HG02852 (cell line): Measurements from ENCODE around the gene TTPAL.
"Not testable (repeated sequence)": the region's sequence is repeated elsewhere in the genome, so short reads cannot be mapped to it uniquely, and the experiment has no call there.

ENCODE experiments used
- ATAC-seq: cut with Tn5 transposase; IDR thresholded peaks from one replicate; pipeline ENCODE4 v1.9.1; 2021; ENCODE audit warnings: mild to moderate bottlenecking, moderate library complexity; ENCODE audit not compliant: unreplicated experiment

The TTPAL gene

DNA sequence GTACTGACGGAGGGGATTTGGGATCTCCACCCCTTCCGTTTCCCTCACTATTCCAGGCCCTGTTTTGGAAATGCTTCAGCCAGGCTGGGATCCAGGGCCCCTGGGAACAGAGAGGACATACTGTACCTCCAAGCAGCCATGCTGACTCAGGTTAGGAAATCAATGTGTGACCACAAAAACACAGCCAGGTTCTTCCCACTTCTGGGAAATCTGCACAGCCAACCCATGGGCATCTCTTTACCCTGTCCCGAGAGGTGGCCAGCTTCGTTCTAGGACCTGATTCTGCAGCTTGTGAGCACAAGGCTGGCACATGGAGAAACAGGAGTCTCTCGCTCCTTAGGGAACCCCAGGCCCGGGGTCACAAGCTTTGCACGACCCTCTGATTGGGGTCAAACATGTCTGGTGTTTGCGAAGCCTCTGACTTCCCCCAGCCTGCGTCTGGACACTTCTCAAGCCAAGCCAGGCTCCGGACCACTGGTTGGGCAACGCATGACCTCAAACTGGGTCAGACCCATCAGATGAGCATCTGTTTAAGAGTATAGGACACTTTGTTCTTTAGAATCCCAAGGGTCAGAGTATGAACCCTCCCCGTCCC lies 8.3 kb upstream of the TTPAL start:
- no peak for ATAC-seq

DNA sequence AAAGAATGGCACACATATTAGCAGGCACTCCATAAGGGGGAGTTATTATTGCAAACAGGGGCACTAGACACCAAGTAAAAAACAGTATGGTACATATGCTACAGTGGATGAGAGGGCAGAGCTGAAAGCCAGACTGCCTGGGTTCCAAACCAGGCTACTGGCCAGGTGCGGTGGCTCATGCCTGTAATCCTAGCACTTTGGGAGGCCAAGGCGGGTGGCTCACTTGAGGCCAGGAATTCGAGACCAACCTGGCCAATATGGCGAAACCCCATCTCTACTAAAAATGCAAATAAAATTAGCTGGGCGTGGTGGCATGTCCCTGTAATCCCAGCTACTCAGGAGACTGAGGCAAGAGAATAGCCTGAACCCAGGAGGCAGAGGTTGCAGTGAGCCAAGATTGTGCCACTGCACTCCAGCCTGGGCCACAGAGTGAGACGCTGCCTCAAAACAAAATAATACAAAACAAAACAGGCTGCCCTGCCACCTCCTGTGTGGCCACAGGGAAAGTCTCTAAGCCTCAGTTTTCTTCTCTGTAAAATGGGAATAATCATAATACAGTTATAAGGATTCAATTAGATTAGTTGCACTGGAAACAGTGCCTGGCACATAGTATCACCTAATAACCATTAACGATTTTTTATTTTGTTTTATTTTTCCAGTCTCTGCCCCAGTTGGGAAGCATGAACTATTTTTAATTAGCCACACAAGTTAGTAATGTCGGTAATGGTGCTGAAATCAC lies 7.5 kb upstream of the TTPAL start:
- ATAC-seq, result no peak

DNA sequence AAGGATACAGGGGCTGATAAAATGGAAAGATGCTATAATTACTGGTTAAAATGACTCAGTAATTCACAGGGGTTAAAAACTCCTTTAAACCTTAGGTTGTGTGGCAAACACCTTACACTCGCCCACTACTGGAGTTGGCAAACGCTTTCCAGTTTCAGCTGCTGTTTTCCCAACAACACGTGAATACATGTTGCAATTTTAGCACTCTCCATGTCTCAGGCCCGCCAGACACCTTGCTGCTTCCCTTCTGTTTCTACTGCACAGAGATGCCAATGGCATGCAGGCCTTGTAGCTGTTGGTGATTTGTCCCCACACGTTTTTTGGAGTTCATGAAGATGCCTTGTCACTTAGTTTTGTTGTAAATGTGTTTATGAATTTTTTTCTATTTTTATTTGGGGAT lies 5.3 kb upstream of the TTPAL start:
- no peak for ATAC-seq

DNA sequence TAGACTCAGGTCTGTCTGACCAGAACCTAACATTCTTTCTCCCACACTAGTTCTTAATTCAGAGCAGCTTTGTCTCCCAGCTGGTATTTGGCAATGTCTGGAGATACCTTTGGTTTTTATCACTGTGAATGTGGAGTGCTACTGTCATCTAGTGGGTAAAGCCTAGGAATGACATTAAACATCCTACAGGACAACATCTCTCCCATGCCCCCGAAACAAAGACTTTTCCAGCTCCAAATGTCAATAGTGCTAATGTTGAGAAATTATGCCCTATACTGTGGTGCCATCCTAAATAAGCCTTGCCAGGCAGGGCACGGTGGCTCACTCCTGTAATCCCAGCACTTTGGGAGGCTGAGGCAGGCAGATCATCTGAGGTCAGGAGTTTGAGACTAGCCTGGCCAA lies 4.2 kb upstream of the TTPAL start:
- ATAC-seq, result no peak

DNA sequence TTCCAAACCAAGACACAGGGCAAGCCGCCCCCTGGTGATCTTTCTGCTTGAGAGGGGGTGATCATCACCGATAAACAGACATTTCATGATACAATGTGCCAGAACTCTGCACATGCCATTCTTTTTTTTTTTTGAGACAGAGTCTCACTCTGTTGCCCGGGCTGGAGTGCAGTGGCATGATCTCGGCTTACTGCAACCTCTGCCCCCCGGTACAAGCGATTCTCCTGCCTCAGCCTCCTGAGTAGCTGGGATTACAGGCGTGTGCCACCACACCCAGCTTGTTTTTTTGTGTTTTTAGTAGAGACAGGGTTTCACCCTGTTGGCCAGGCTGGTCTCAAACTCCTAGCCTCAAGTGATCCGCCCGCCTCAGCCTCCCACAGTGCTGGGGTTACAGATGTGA lies 3.4 kb upstream of the TTPAL start:
- not testable (repeated sequence) for ATAC-seq

DNA sequence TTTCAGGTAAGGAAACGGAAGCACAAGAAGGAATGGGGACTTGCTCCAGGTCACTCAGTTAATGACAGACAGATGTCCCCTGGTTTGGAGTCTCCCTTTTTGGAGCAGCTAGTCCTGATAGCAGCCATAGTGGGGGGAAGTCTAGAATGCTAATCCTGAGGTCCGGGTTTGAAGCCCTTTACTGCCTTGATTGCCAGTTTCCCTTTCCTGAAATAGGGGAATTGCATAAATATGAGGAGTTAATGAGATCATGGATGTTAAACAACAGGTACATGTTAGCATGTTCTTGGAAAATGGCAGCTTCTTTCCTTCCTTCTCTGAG lies 341 bp upstream of the TTPAL start:
- no peak for ATAC-seq

DNA sequence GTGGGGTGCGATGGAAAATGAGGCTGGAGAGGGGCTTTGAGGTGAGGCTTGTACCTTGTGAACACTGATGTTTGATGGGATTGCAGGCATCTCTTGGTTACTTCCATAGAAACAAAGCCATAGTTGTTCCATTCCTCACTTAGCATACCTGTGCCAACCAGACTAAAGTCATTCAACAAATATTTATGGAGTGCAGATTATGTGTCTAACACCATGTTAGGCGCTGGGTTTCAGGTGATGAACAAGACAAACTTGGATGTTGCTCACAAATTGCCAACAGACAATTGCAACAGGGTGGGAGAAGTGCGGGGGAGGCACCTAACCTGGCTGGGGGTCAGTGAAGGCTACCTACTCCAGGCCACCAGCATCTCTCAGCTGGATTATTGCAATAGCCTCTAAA lies 1.5 kb downstream of the TTPAL start:
- no peak for ATAC-seq

DNA sequence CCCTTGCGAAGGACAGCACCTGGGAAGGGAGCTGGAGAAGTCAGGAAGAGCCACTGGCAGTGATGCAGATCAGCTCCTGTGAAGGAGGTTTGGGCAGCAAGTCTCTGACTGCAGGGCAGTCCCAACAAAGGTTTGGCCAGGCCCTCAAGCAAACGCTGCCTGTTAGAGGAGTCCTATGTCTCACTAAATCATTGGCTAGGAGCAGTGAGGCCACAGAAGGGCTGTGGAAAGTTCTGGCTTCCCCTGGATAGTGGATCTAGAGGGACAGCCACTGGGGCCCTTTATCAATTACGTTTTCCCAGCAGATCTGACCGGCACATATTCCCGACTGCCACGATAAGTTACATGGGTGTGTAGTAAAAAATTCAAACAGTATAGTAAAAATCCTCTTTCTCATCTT lies 2.5 kb downstream of the TTPAL start:
- ATAC-seq, result no peak

DNA sequence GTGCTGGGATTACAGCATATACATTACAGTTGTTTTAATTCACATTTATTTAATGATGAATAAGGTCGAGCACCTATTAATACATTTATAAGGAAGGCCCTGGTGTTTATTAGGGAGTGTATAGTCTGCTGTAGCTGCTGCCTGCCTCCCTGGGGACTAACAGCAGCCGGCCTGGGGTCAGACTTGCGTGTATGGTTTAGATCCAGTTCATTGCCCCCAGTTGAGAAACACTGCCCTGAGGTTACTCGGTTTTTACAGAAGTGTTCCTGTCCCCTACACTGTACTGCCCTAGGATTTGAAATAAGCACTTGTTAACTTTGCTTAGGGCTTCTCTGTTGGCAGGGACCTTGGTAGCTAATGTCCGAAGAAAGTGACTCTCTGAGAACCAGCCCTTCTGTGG lies 4.0 kb downstream of the TTPAL start:
- no peak for ATAC-seq

DNA sequence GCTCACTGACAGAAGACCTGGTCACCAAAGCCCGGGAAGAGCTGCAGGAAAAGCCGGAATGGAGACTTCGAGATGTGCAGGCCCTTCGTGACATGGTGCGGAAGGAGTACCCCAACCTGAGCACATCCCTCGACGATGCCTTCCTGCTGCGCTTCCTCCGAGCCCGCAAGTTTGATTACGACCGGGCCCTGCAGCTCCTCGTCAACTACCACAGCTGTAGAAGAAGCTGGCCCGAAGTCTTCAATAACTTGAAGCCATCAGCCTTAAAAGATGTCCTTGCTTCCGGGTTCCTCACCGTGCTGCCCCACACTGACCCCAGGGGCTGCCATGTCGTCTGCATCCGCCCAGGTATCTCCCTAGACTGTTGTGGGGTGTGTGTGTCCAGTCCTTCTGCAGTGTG lies 4.4 kb downstream of the TTPAL start:
- no peak for ATAC-seq

DNA sequence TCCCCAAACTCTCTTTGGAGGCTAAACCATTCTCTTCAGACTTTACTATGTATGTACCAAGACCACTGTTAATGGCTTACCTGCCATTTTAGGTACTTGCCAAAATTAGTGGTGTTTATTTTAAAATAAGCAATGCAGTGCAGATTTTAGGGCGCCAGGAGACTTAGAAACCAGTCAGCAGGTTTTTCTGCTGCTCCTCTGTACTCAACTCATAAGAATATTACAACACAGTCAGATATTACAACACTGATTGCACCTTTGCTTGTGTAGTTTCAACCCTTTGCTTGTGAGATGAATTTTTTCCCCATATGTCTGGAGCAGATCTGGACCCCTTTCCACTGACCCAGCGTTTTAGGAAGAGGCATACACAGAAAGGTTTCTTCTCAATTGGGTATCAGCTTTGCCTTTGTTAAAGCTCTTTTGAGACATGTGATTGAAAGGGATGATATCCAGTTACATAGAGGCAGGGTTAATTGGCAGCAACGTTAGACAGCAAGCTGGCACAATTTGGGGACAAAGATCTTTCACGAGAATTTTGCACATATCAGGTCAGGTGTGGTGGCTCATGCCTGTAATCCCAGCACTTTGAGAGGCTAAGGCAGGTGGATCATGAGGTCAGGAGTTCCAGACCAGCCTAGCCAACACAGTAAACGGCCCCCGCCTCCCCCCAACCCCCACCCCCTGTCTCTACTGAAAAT lies 6.2 kb downstream of the TTPAL start:
- ATAC-seq, result no peak

DNA sequence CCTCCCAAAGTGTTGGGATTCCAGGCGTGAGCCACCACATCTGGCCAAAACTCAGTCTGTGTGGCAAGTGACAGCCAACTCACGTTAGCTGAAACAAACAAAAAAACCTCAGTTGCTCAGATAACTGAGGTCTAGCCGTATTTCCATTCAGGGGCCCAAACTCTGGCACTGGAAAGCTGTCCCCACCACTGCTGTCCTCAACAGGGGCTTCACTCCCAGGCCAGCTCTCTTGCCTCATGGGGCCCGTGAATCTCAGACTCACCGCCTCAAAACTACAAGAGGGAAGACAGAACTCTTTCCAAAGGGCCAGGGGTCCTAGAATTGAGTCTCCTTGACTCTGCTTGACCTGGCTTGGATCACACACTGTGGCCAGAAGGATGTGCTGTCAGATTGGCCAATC lies 7.4 kb downstream of the TTPAL start:
- no peak for ATAC-seq

DNA sequence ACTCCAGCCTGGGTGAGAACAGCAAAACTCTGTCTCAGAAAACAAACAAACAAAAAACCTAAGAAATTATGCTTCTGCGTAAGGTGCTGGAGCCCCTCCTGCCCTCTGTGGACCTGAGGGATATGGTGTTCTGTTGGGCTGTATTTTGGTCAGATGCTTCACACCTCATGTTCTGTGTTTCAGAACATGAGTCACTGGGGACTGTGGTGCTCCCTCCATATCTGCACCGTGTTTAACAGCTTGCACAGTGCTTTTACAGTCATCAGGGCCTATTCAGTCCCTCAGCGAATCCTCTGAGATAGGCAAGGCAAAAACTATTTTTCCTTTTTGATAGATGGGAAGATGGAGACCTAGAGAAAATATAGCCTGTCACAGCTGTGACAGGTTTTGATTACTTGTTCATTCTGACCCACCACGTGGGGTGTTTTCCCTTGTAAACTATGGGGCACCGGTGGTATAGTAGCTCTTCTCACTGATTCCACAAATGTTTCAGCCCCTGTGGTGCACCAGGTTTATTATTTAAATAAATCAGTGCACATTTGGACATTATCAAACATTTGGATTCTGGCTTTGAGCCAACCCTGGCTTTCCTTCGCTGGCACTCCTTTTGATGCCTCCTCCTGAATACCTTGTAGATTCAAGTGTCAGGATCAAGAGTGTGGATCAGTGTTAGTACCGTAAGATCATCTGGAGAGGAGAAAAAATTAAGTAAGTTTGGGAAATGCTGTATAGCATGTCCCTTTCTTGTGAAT lies 9.6 kb downstream of the TTPAL start:
- no peak for ATAC-seq

DNA sequence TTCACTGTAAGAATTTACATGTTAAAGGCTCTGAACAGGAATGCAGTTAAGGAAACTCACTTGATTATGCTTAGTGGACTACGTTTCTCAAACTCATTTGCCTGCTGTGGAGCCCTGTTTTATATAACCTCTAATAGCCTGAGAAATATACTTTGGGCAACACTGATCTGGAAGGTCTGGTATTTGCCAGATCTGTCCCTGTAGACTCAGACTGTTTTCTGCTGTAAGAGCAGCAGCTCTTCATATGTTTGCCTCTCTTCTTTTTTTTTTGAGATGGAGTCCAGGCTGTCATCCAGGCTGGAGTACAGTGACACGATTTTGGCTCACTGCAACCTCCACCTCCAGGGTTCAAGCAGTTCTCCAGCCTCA lies 10.1 kb downstream of the TTPAL start:
- no peak for ATAC-seq

DNA sequence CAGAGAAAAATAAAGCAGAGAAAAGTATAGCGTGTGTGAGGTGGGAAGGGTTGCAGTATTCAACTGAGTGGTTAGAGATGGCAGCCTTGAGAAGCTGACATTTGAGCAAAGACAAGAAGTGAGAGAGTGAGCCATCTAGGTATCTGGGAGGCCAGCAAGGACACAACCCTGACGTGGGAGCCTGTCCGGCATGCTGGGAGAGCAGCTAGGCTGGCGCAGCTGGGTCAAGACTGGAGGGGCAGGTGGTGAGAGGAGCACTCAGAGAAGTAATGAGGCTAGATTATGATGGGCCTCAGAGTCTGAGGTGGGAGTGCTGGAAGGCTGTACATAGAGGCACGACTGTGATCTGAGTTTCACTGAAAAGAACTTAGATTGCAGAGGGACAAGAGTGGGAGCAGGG lies 12.9 kb downstream of the TTPAL start:
- ATAC-seq, result no peak

DNA sequence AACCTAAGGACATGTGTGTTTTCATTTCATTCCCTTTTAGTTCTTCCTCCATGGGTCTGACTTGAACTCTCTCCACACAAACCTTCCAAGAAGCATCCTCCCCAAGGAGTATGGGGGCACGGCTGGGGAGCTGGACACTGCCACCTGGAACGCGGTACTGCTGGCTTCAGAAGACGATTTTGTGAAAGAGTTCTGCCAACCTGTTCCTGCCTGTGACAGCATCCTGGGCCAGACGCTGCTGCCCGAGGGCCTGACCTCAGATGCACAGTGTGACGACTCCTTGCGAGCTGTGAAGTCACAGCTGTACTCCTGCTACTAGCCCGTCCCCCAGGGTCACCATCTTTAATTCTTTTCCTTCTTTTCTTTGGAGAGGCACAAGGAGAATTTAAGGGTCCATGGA lies 13.5 kb downstream of the TTPAL start:
- no peak for ATAC-seq

DNA sequence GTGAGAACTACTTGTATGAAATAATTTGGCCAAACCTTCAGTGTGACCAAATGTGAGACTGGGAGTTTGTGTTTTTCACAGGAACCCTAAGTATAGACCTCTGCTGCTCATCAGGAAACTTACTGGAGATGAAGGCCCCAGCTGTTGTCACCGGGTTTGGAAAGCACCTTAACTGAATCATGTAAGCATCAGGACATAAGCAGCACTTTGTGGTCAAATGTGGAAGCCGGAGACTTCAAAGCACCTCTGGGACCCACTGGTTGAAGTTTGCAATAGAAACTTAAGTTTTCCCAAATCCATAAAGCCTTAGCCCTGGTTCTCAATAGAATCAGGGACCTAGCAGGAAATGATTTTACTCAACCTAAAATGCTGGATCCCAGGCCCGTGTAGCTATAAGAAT lies 14.3 kb downstream of the TTPAL start:
- no peak for ATAC-seq

DNA sequence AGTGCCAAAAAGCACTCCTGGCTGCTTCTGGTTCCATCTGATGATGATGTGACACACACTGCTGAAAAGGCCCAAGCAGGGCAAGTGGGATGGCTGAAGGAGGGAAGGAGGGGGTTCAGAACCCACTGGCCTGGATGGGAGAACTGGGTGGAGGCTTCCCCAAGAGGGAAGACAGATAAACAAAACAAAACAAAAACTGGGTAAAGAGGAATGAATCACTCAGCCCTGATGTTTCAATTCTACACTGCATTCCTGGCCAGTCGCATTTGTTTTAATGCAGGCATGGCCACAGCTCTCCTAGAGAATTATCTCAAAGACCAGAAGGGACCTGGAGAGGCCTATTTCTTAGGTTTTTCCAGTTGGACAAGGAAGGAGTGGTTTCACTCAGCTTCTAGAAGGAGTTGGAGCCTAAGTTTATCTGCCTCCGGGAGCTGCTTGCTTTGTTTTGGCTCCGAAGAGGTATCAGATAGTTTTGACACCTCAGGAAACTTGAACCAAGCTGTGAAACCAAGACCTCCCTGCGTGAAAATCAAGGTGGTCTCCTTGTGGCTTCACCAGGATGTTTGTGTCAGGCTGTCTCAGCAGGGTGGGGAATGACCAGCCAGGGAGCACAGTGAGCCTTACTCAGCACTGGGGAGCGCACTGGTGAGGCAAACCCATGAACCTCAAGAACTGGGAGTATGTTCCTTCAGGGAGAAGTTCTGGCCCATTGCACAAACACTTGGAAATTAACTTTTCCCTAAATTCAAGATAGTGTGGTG lies 16.1 kb downstream of the TTPAL start:
- ATAC-seq, result no peak

DNA sequence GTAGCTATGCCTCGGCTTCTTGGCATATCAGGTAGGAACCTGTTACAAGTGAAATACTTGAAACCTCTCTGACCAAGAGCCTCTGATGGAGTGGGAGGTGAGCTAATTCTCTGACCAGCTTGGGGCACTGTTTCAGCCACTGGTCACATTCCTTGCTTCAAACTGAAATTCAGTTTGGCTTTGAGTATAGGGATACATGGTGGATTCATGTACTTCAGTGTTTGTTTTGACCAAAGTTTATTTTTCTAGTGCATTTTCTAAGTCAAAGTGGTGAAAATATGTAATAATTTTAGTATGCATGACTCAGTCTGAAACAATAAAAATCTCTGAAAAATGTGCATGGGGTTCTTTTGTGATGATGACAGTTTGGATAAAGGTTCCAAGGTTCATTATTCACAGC lies 18.6 kb downstream of the TTPAL start:
- ATAC-seq, result no peak

DNA sequence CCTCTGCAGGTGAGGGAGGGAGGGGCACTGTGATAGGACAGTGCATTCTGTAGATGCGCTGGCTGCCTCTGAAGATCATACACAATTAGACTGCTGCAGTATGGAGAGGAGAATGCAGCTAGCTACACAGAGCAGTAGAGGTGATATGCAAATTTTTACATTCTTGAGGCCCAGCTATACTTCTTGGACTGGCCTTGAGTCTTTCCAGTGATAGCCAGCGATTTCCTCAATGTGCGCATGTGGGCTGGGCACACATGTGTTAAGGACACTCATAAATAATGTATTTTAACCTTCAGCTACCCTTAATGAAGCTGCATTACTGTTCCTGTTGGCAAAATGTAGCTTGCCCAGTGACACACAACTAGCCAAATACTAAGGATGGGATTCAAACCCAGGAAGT lies 19.0 kb downstream of the TTPAL start:
- ATAC-seq, result no peak

DNA sequence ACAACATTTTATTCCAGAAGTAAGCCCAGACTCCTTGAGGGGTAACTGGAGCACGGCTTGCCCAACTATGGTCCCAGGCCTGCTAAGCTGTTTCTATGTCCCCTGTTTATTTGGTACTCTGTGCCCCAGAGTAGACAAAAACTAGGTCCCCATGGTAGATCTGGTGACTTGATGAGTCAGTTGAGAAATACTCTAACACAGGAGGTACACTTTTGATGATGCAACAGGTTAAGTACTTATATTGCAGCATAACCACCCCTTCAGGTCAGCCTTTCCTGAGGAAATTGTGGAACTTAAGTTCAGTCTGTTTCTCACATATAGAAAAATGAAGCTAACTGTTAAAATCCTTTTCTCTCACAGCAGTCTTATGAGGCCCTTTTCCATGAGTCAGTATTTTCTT lies 19.6 kb downstream of the TTPAL start:
- no peak for ATAC-seq
